SK-N-SH treated with all-trans-retinoic acid at 6 μM for 48 hours (cell line): ENCODE results near the gene HRCT1.

Source experiments
- ATAC-seq: fragments of 200-7000 bp; cut with Tn5 transposase; 3 replicates; pipeline ENCODE4 v1.9.1; 2020; ENCODE audit warnings: mild to moderate bottlenecking, moderate library complexity
- ARNTL ChIP-seq: fragments of 450-650 bp; formaldehyde crosslinking; IDR thresholded peaks from 2 replicates; pipeline ENCODE4 v1.5.0; 2020; ENCODE audit warnings: low read depth, mild to moderate bottlenecking, moderate library complexity, borderline replicate concordance
- CSDC2 ChIP-seq: fragments of 250-450 bp; sonication (Bioruptor Pico); IDR thresholded peaks from 2 replicates; pipeline ENCODE4 v1.5.0; 2020; ENCODE audit warnings: mild to moderate bottlenecking, moderate library complexity
- ESRRG ChIP-seq: fragments of 250-450 bp; sonication (Bioruptor Pico); IDR thresholded peaks from 2 replicates; pipeline ENCODE4 v1.6.1; 2021; ENCODE audit warnings: mild to moderate bottlenecking
- ISL1 ChIP-seq: fragments of 250-450 bp; sonication (Bioruptor Pico); IDR thresholded peaks from 2 replicates; pipeline ENCODE4 v2.1.2; 2022; ENCODE audit warnings: mild to moderate bottlenecking, moderate library complexity
- OSR1 ChIP-seq: fragments of 250-450 bp; sonication (Bioruptor Pico); IDR thresholded peaks from 2 replicates; pipeline ENCODE4 v1.8.0; 2022; ENCODE audit warnings: moderate library complexity, mild to moderate bottlenecking, inconsistent platforms
- PPARA ChIP-seq: fragments of 250-450 bp; sonication (Bioruptor Pico); IDR thresholded peaks from 2 replicates; pipeline ENCODE4 v1.5.0; 2020; ENCODE audit warnings: mild to moderate bottlenecking, borderline replicate concordance
- RARB ChIP-seq: fragments of 250-450 bp; sonication (Bioruptor Pico); IDR thresholded peaks from 2 replicates; pipeline ENCODE4 v1.8.0; 2021; ENCODE audit warnings: mild to moderate bottlenecking, moderate library complexity
- SNAI2 ChIP-seq: fragments of 250-450 bp; sonication (Bioruptor Pico); IDR thresholded peaks from 2 replicates; pipeline ENCODE4 v1.5.0; 2020; ENCODE audit warnings: mild to moderate bottlenecking, moderate library complexity
- TCF4 ChIP-seq: fragments of 250-450 bp; sonication (Bioruptor Pico); IDR thresholded peaks from 2 replicates; pipeline ENCODE4 v1.8.0; 2021; ENCODE audit warnings: mild to moderate bottlenecking, moderate library complexity, borderline replicate concordance
- TOX ChIP-seq: fragments of 250-450 bp; sonication (Bioruptor Pico); IDR thresholded peaks from 2 replicates; pipeline ENCODE4 v1.8.0; 2021; ENCODE audit warnings: mild to moderate bottlenecking, moderate library complexity, borderline replicate concordance
- ZC3H10 ChIP-seq: fragments of 250-450 bp; sonication (Bioruptor Pico); IDR thresholded peaks from 2 replicates; pipeline ENCODE4 v1.5.1; 2021; ENCODE audit warnings: mild to moderate bottlenecking, moderate library complexity
- ZFP3 ChIP-seq: fragments of 250-450 bp; sonication (Bioruptor Pico); IDR thresholded peaks from 2 replicates; pipeline ENCODE4 v1.5.0; 2020; ENCODE audit warnings: mild to moderate bottlenecking, moderate library complexity
- ZFP30 ChIP-seq: fragments of 450-650 bp; formaldehyde crosslinking; IDR thresholded peaks from 2 replicates; pipeline ENCODE4 v1.5.0; 2022; ENCODE audit warnings: mild to moderate bottlenecking, moderate library complexity
- ZNF565 ChIP-seq: fragments of 450-650 bp; formaldehyde crosslinking; conservative IDR thresholded peaks from 2 replicates; pipeline ENCODE4 v1.5.0; 2020; ENCODE audit warnings: low read depth, mild to moderate bottlenecking, moderate library complexity
- ZNF70 ChIP-seq: fragments of 450-650 bp; formaldehyde crosslinking; IDR thresholded peaks from 2 replicates; pipeline ENCODE4 v1.5.0; 2020; ENCODE audit warnings: mild to moderate bottlenecking, moderate library complexity
- ZNF8 ChIP-seq: fragments of 450-650 bp; formaldehyde crosslinking; IDR thresholded peaks from 2 replicates; pipeline ENCODE4 v1.5.0; 2020; ENCODE audit warnings: mild to moderate bottlenecking, moderate library complexity
- TF ChIP-seq, protein P1 (sequence below): fragments of 250-450 bp; sonication (Bioruptor Pico); IDR thresholded peaks from 2 replicates; pipeline ENCODE4 v1.5.1; 2021; ENCODE audit warnings: mild to moderate bottlenecking, moderate library complexity
- TF ChIP-seq, protein P2 (sequence below): fragments of 250-450 bp; sonication (Bioruptor Pico); IDR thresholded peaks from 2 replicates; pipeline ENCODE4 v1.5.0; 2020; ENCODE audit warnings: mild to moderate bottlenecking, moderate library complexity
- TF ChIP-seq, protein P3 (sequence below): fragments of 250-450 bp; sonication (Bioruptor Pico); IDR thresholded peaks from 2 replicates; pipeline ENCODE4 v1.5.1; 2020; ENCODE audit warnings: low read depth, mild to moderate bottlenecking, moderate library complexity
- TF ChIP-seq, protein P4 (sequence below): fragments of 250-450 bp; sonication (Bioruptor Pico); IDR thresholded peaks from 2 replicates; pipeline ENCODE4 v1.8.0; 2021; ENCODE audit warnings: low read depth, mild to moderate bottlenecking, moderate library complexity, borderline replicate concordance

HRCT1 gene

DNA sequence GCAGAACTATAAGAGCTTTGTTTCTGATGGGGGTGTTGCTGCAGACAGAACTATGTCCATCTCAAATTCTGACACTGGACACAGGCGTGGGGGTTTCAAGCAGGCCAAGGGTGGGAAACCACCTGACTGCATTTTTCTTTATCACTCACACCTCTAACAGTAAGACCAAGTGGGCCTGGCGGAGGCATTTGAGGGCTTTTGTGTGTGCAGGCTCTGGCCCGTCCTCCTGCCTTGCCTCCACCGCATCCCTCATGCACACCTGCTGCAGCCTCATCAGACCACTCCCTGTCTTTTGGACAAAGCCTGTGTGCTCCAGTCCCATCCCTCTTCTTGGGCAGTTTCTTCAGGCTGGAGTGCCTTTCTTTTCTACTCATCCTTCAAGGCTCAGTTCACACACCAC is 43.7 kb upstream of the HRCT1 start:
- ATAC-seq: no peak
- no peak for TF ChIP-seq SNAI2 (CRISPR knock-in tag)
- TF ChIP-seq, protein P1, sequence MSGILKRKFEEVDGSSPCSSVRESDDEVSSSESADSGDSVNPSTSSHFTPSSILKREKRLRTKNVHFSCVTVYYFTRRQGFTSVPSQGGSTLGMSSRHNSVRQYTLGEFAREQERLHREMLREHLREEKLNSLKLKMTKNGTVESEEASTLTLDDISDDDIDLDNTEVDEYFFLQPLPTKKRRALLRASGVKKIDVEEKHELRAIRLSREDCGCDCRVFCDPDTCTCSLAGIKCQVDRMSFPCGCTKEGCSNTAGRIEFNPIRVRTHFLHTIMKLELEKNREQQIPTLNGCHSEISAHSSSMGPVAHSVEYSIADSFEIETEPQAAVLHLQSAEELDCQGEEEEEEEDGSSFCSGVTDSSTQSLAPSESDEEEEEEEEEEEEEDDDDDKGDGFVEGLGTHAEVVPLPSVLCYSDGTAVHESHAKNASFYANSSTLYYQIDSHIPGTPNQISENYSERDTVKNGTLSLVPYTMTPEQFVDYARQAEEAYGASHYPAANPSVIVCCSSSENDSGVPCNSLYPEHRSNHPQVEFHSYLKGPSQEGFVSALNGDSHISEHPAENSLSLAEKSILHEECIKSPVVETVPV (CRISPR knock-in tag): no peak
- no peak for TF ChIP-seq ARNTL (CRISPR knock-in tag)
- no peak for TF ChIP-seq CSDC2 (CRISPR knock-in tag)

DNA sequence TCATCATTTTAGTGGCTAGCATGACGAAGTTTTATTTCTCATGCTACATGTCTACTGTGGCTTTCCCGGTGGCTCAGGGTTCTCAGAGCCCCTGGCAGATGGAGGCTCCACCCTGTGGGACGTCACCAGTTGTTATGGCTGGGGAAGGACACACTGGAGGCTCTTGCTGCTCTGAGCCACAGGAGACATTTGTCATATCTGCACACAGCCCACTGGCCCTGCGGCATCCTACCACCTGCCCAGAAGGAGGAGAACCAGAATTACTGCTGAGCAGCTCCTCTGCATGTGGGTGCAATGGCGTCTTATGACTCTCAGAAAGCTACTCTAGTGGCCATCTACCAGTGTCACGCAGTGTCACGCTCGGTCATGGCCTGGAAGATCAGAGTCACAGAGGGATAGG is 42.4 kb upstream of the HRCT1 start:
- TF ChIP-seq TOX (no peak), ESRRG (CRISPR knock-in tag) (no peak), ZNF8 (CRISPR knock-in tag) (no peak), PPARA (no peak)
- TF ChIP-seq, protein P1 (CRISPR knock-in tag): no peak
- no peak for ATAC-seq

DNA sequence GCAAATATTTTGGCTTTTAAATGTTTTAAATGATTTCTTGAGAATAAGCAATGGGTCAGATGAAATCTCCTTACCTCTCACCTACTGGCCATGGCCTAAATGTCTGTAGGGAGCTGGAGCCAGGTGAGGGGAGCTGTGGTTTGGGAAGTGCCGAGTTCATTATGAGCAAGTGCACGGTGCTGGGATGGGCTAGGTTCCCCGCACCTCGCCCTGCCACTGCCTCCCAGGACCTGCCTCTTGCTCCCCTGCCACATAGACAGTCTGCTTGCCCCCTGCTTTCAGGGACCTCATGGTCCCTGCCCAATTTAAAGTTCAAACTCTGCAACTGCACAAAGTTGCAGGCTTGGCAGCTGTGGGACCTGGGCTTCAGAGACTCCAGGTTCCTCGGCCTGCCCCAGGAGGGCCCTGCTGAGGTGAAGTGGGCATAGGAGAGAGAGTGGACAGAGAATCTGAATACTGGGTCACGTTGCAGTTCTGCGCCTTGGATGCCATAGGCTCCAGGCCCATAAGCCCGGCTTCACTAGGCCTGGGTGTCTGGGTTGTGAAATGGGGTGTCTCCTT is 41.2 kb upstream of the HRCT1 start:
- ATAC-seq: no peak
- no peak for TF ChIP-seq CSDC2 (CRISPR knock-in tag)
- no peak for TF ChIP-seq ZNF70
- no peak for TF ChIP-seq TCF4 (CRISPR knock-in tag)
- no peak for TF ChIP-seq ZFP3 (CRISPR knock-in tag)
- TF ChIP-seq ZFP30 (CRISPR knock-in tag): no peak
- TF ChIP-seq, protein P2, sequence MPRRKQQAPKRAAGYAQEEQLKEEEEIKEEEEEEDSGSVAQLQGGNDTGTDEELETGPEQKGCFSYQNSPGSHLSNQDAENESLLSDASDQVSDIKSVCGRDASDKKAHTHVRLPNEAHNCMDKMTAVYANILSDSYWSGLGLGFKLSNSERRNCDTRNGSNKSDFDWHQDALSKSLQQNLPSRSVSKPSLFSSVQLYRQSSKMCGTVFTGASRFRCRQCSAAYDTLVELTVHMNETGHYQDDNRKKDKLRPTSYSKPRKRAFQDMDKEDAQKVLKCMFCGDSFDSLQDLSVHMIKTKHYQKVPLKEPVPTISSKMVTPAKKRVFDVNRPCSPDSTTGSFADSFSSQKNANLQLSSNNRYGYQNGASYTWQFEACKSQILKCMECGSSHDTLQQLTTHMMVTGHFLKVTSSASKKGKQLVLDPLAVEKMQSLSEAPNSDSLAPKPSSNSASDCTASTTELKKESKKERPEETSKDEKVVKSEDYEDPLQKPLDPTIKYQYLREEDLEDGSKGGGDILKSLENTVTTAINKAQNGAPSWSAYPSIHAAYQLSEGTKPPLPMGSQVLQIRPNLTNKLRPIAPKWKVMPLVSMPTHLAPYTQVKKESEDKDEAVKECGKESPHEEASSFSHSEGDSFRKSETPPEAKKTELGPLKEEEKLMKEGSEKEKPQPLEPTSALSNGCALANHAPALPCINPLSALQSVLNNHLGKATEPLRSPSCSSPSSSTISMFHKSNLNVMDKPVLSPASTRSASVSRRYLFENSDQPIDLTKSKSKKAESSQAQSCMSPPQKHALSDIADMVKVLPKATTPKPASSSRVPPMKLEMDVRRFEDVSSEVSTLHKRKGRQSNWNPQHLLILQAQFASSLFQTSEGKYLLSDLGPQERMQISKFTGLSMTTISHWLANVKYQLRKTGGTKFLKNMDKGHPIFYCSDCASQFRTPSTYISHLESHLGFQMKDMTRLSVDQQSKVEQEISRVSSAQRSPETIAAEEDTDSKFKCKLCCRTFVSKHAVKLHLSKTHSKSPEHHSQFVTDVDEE: no peak
- TF ChIP-seq, protein P1 (CRISPR knock-in tag): no peak
- no peak for TF ChIP-seq SNAI2 (CRISPR knock-in tag)
- TF ChIP-seq OSR1 (CRISPR knock-in tag): no peak
- TF ChIP-seq ESRRG (CRISPR knock-in tag): no peak
- no peak for TF ChIP-seq TOX
- TF ChIP-seq ISL1 (CRISPR knock-in tag): no peak
- TF ChIP-seq ZC3H10 (CRISPR knock-in tag): no peak
- TF ChIP-seq ZNF565: no peak
- TF ChIP-seq, protein P3, sequence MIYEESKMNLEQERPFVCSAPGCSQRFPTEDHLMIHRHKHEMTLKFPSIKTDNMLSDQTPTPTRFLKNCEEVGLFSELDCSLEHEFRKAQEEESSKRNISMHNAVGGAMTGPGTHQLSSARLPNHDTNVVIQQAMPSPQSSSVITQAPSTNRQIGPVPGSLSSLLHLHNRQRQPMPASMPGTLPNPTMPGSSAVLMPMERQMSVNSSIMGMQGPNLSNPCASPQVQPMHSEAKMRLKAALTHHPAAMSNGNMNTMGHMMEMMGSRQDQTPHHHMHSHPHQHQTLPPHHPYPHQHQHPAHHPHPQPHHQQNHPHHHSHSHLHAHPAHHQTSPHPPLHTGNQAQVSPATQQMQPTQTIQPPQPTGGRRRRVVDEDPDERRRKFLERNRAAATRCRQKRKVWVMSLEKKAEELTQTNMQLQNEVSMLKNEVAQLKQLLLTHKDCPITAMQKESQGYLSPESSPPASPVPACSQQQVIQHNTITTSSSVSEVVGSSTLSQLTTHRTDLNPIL (CRISPR knock-in tag): no peak
- TF ChIP-seq, protein P4, sequence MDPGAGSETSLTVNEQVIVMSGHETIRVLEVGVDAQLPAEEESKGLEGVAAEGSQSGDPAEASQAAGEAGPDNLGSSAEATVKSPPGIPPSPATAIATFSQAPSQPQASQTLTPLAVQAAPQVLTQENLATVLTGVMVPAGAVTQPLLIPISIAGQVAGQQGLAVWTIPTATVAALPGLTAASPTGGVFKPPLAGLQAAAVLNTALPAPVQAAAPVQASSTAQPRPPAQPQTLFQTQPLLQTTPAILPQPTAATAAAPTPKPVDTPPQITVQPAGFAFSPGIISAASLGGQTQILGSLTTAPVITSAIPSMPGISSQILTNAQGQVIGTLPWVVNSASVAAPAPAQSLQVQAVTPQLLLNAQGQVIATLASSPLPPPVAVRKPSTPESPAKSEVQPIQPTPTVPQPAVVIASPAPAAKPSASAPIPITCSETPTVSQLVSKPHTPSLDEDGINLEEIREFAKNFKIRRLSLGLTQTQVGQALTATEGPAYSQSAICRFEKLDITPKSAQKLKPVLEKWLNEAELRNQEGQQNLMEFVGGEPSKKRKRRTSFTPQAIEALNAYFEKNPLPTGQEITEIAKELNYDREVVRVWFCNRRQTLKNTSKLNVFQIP (CRISPR knock-in tag): no peak
- TF ChIP-seq RARB: no peak
